Neural cell (in vitro differentiated cells): ENCODE measurements around the gene ITPR3. TPM values are rescaled to one million over a fixed set of nuclear protein-coding genes. Genes with fewer than 3 reads are reported as not detected.

ENCODE experiments used
- H2AFZ ChIP-seq: fragments of 200-600, 300-800 bp; sonication (generic), shearing (Covaris generic); 2 replicates; pipeline ENCODE4 v1.6.0; 2014; ENCODE audit warnings: low read depth, mild to moderate bottlenecking, antibody characterized with exemption, low read length, moderate library complexity
- H3F3A ChIP-seq: fragments of 200-600 bp; shearing (Covaris generic); 2 replicates; pipeline ENCODE4 v1.6.1; 2016; ENCODE audit warnings: mild to moderate bottlenecking, moderate library complexity, mixed read lengths, antibody characterized with exemption, low read length; ENCODE audit not compliant: insufficient read depth, poor library complexity, severe bottlenecking
- H3K27ac ChIP-seq: fragments of 200-600, 300-800 bp; sonication (generic), shearing (Covaris generic); 2 replicates; pipeline ENCODE4 v1.5.1; 2014; ENCODE audit warnings: mild to moderate bottlenecking, low read length, moderate library complexity
- H3K27me3 ChIP-seq: fragments of 300-800, 200-600 bp; sonication (generic), shearing (Covaris generic); 2 replicates; pipeline ENCODE4 v1.6.0; 2014; ENCODE audit warnings: mild to moderate bottlenecking, low read depth, low read length, moderate library complexity; ENCODE audit not compliant: insufficient read depth
- H3K36me3 ChIP-seq: fragments of 300-800, 200-600 bp; sonication (generic), shearing (Covaris generic); 2 replicates; pipeline ENCODE4 v1.5.1; 2014; ENCODE audit warnings: mild to moderate bottlenecking, antibody characterized with exemption, low read length, moderate library complexity; ENCODE audit not compliant: insufficient read depth
- H3K4me2 ChIP-seq: fragments of 300-800, 200-600 bp; sonication (generic), shearing (Covaris generic); 2 replicates; pipeline ENCODE4 v1.6.0; 2014; ENCODE audit warnings: mild to moderate bottlenecking, low read length
- H3K4me3 ChIP-seq: fragments of 300-800, 200-600 bp; sonication (generic), shearing (Covaris generic); 2 replicates; pipeline ENCODE4 v1.5.1; 2014; ENCODE audit warnings: mild to moderate bottlenecking, low read length, moderate library complexity
- H3K79me2 ChIP-seq: fragments of 200-600 bp; shearing (Covaris generic); replicated peaks from 2 replicates; pipeline ENCODE4 v1.6.0; 2014; ENCODE audit warnings: mild to moderate bottlenecking, low read length, moderate library complexity; ENCODE audit not compliant: insufficient read depth
- H3K9ac ChIP-seq: fragments of 300-800, 200-600 bp; sonication (generic), shearing (Covaris generic); 2 replicates; pipeline ENCODE4 v1.6.1; 2016; ENCODE audit warnings: mild to moderate bottlenecking, low read length, mixed read lengths
- H3K9me2 ChIP-seq: fragments of 200-600 bp; shearing (Covaris generic); 2 replicates; pipeline ENCODE4 v1.6.1; 2016; ENCODE audit warnings: mild to moderate bottlenecking, low read length, mixed read lengths; ENCODE audit not compliant: insufficient read depth
- H3K9me3 ChIP-seq: fragments of 200-600, 300-800 bp; sonication (generic), shearing (Covaris generic); 2 replicates; pipeline ENCODE4 v1.6.1; 2016; ENCODE audit warnings: mild to moderate bottlenecking, mixed run types, low read length, moderate library complexity, mixed read lengths
- H4K20me1 ChIP-seq: fragments of 200-600 bp; shearing (Covaris generic); 2 replicates; pipeline ENCODE4 v1.6.1; 2016; ENCODE audit warnings: mild to moderate bottlenecking, mixed run types; ENCODE audit not compliant: insufficient read depth
- EP300 ChIP-seq: fragments of 450-650 bp; conservative IDR thresholded peaks from 2 replicates; pipeline ENCODE4 v1.6.1; 2014; ENCODE audit warnings: antibody characterized with exemption, mild to moderate bottlenecking, moderate library complexity; ENCODE audit not compliant: poor library complexity, severe bottlenecking
- EZH2 ChIP-seq: fragments of 200-600, 300-800 bp; shearing (Covaris generic), sonication (generic); IDR thresholded peaks from 2 replicates; pipeline ENCODE4 v1.6.1; 2014; ENCODE audit warnings: antibody characterized with exemption, low read length, borderline replicate concordance, mild to moderate bottlenecking; ENCODE audit not compliant: insufficient read depth, poor library complexity, severe bottlenecking
- MXI1 ChIP-seq: fragments of 450-650 bp; conservative IDR thresholded peaks from 2 replicates; pipeline ENCODE4 v1.6.1; 2014; ENCODE audit warnings: antibody characterized with exemption, mild to moderate bottlenecking; ENCODE audit not compliant: poor library complexity, severe bottlenecking
- POLR2AphosphoS5 ChIP-seq: IDR thresholded peaks from 2 replicates; pipeline ENCODE4 v1.6.1; 2012
- RAD21 ChIP-seq: fragments of 450-650 bp; conservative IDR thresholded peaks from 2 replicates; pipeline ENCODE4 v1.6.1; 2014; ENCODE audit warnings: antibody characterized with exemption, mild to moderate bottlenecking, moderate library complexity
- REST ChIP-seq: IDR thresholded peaks from 2 replicates; pipeline ENCODE4 v1.6.1; 2012; ENCODE audit warnings: borderline replicate concordance
- SMC3 ChIP-seq: fragments of 450-650 bp; conservative IDR thresholded peaks from 2 replicates; pipeline ENCODE4 v1.6.1; 2014; ENCODE audit warnings: antibody characterized with exemption, mild to moderate bottlenecking, moderate library complexity; ENCODE audit not compliant: poor library complexity
- TAF1 ChIP-seq: IDR thresholded peaks from 2 replicates; pipeline ENCODE4 v1.6.1; 2012; ENCODE audit warnings: low read depth
- polyA plus RNA-seq: library from polyadenylated mRNA; depleted of rRNA; stranded (reverse); fragments of >200 nt; gene quantifications from 2 replicates; pipeline ENCODE4 v1.2.3, GENCODE V29; 2014
- TF ChIP-seq, protein P1 (sequence below): fragments of 450-650 bp; IDR thresholded peaks from 2 replicates; pipeline ENCODE4 v1.5.1; 2014; ENCODE audit warnings: antibody characterized with exemption, mild to moderate bottlenecking, moderate library complexity; ENCODE audit not compliant: poor library complexity, severe bottlenecking

ITPR3 gene
- polyA plus RNA-seq, 1 donor from 2014 or later: 0.11 TPM

- no peak overlapping the region for H3K4me2 ChIP-seq
- no peaks in the 10 kb centered on the region for H3K9me2 ChIP-seq
- H4K20me1 ChIP-seq: no peaks in the 10 kb centered on the region
- no peaks in the 10 kb centered on the region for H3F3A ChIP-seq
- no peaks in the 10 kb centered on the region for H3K79me2 ChIP-seq
- no peaks in the 10 kb centered on the region for H3K9me3 ChIP-seq
- no peaks in the 10 kb centered on the region for H3K27me3 ChIP-seq
- H3K4me3 ChIP-seq: no peak overlapping the region
- H3K27ac ChIP-seq: no peak overlapping the region
- no peak overlapping the region for H2AFZ ChIP-seq
- H3K9ac ChIP-seq: no peak overlapping the region
- no peak for TF ChIP-seq EP300
- no peak for TF ChIP-seq EZH2
- H3K36me3 ChIP-seq: no peaks in the 10 kb centered on the region
Observed at GRCh38 chr6:33718713-33719112, 97.6 kb downstream of the ITPR3 start.

GRCh38 chr6:33719326-33719987, 98.3 kb downstream of the ITPR3 start:
- Histone ChIP-seq H3K79me2 (no peaks in the 10 kb centered on the region), H4K20me1 (no peaks in the 10 kb centered on the region), H3K27ac (no peak overlapping the region), H3K9me3 (no peaks in the 10 kb centered on the region), H2AFZ (no peak overlapping the region), H3K9ac (no peak overlapping the region), H3K4me2 (no peak overlapping the region), H3K4me3 (no peak overlapping the region), H3F3A (no peaks in the 10 kb centered on the region), H3K27me3 (no peaks in the 10 kb centered on the region), H3K9me2 (no peaks in the 10 kb centered on the region), H3K36me3 (no peaks in the 10 kb centered on the region)
- TF ChIP-seq EZH2 (no peak), TAF1 (no peak), REST (no peak), POLR2AphosphoS5 (no peak), RAD21 (no peak), MXI1 (no peak), SMC3 (no peak), EP300 (no peak)
- TF ChIP-seq, protein P1, sequence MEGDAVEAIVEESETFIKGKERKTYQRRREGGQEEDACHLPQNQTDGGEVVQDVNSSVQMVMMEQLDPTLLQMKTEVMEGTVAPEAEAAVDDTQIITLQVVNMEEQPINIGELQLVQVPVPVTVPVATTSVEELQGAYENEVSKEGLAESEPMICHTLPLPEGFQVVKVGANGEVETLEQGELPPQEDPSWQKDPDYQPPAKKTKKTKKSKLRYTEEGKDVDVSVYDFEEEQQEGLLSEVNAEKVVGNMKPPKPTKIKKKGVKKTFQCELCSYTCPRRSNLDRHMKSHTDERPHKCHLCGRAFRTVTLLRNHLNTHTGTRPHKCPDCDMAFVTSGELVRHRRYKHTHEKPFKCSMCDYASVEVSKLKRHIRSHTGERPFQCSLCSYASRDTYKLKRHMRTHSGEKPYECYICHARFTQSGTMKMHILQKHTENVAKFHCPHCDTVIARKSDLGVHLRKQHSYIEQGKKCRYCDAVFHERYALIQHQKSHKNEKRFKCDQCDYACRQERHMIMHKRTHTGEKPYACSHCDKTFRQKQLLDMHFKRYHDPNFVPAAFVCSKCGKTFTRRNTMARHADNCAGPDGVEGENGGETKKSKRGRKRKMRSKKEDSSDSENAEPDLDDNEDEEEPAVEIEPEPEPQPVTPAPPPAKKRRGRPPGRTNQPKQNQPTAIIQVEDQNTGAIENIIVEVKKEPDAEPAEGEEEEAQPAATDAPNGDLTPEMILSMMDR: no peak

GRCh38 chr6:33720998-33721397, 99.9 kb downstream of the ITPR3 start:
- H3K4me3 ChIP-seq: no peak overlapping the region
- H3K79me2 ChIP-seq: no peaks in the 10 kb centered on the region
- no peaks in the 10 kb centered on the region for H4K20me1 ChIP-seq
- H3F3A ChIP-seq: no peaks in the 10 kb centered on the region
- no peak overlapping the region for H3K9ac ChIP-seq
- H3K9me3 ChIP-seq: no peaks in the 10 kb centered on the region
- no peaks in the 10 kb centered on the region for H3K36me3 ChIP-seq
- no peak overlapping the region for H2AFZ ChIP-seq
- H3K9me2 ChIP-seq: no peaks in the 10 kb centered on the region
- TF ChIP-seq RAD21: no peak
- TF ChIP-seq POLR2AphosphoS5: no peak
- TF ChIP-seq, protein P1: no peak
- no peak for TF ChIP-seq EP300
- TF ChIP-seq EZH2: no peak
- TF ChIP-seq MXI1: no peak
- TF ChIP-seq SMC3: no peak
- no peak for TF ChIP-seq REST
- TF ChIP-seq TAF1: no peak
- H3K27me3 ChIP-seq: no peaks in the 10 kb centered on the region
- no peak overlapping the region for H3K4me2 ChIP-seq
- H3K27ac ChIP-seq: no peak overlapping the region
